HK-2 (cell line): ENCODE results near the gene ZNF568.
A peak's percentile ranks its signal among the peaks of the same experiment; 100 is the strongest.

Experiments used
- DNase-seq: peaks from one replicate; pipeline ENCODE4 v3.0.0-alpha.2; 2018; ENCODE audit not compliant: unreplicated experiment

Gene ZNF568

GRCh38 chr19:36915992-36916830 is at the start of gene ZNF568, which contains the start of gene ZNF829:
ZNF568 (plus strand) TSS chr19:36916332; CDS start chr19:36922771, 6,439 bp downstream.
ZNF829 (minus strand) TSS chr19:36916291; CDS start chr19:36915167, 1,124 bp downstream.
- DNase-seq: peak; percentile 94

GRCh38 chr19:36876993-36877938 is 38.9 kb upstream of the ZNF568 start:
- no peak for DNase-seq

- no peak for DNase-seq
These were observed 24.3 kb upstream of the ZNF568 start for GRCh38 chr19:36891768-36892357.

GRCh38 chr19:36894849-36895383 is 21.2 kb upstream of the ZNF568 start:
- no peak for DNase-seq

GRCh38 chr19:36898422-36898821 is 17.7 kb upstream of the ZNF568 start:
- no peak for DNase-seq

- peak; percentile 5 for DNase-seq
These were observed 859 bp downstream of the ZNF568 start for GRCh38 chr19:36916991-36917390.

- no peak for DNase-seq
These were observed 2.0 kb downstream of the ZNF568 start for GRCh38 chr19:36918090-36918489.

- no peak for DNase-seq
These were observed 15.6 kb downstream of the ZNF568 start for GRCh38 chr19:36931684-36932083.

GRCh38 chr19:36939153-36939552 is 23.0 kb downstream of the ZNF568 start:
- no peak for DNase-seq

- DNase-seq: no peak
These were observed 34.4 kb downstream of the ZNF568 start for GRCh38 chr19:36950335-36951119.

- DNase-seq: no peak
These were observed 46.2 kb downstream of the ZNF568 start for GRCh38 chr19:36962346-36962745.

- no peak for DNase-seq
These were observed 47.1 kb downstream of the ZNF568 start for GRCh38 chr19:36963280-36963679.

GRCh38 chr19:36972571-36972970 is 56.4 kb downstream of the ZNF568 start:
- no peak for DNase-seq

- DNase-seq: peak; percentile 85
These were observed 57.1 kb downstream of the ZNF568 start for GRCh38 chr19:36973021-36973843.

- no peak for DNase-seq
These were observed 57.7 kb downstream of the ZNF568 start for GRCh38 chr19:36973844-36974195.

- DNase-seq: no peak
These were observed 70.0 kb downstream of the ZNF568 start for GRCh38 chr19:36986131-36986530.

GRCh38 chr19:36986601-36987000 is 70.5 kb downstream of the ZNF568 start:
- no peak for DNase-seq

GRCh38 chr19:36987091-36987490 is 71.0 kb downstream of the ZNF568 start:
- DNase-seq: no peak

GRCh38 chr19:36997152-36997842 is 81.2 kb downstream of the ZNF568 start:
- DNase-seq: no peak

GRCh38 chr19:36997843-36998235 is 81.7 kb downstream of the ZNF568 start:
- no peak for DNase-seq
